Eye (tissue), 1 donor: ENCODE data around the gene HAUS5.
A peak's percentile ranks its signal among the peaks of the same experiment; 100 is the strongest.
"Not testable (repeated sequence)": the region's sequence is repeated elsewhere in the genome, so short reads cannot be mapped to it uniquely, and the experiment has no call there.

ENCODE experiments used
- DNase-seq: peaks from one replicate; pipeline ENCODE4 v3.0.0-alpha.2; 2015

The HAUS5 gene

DNA sequence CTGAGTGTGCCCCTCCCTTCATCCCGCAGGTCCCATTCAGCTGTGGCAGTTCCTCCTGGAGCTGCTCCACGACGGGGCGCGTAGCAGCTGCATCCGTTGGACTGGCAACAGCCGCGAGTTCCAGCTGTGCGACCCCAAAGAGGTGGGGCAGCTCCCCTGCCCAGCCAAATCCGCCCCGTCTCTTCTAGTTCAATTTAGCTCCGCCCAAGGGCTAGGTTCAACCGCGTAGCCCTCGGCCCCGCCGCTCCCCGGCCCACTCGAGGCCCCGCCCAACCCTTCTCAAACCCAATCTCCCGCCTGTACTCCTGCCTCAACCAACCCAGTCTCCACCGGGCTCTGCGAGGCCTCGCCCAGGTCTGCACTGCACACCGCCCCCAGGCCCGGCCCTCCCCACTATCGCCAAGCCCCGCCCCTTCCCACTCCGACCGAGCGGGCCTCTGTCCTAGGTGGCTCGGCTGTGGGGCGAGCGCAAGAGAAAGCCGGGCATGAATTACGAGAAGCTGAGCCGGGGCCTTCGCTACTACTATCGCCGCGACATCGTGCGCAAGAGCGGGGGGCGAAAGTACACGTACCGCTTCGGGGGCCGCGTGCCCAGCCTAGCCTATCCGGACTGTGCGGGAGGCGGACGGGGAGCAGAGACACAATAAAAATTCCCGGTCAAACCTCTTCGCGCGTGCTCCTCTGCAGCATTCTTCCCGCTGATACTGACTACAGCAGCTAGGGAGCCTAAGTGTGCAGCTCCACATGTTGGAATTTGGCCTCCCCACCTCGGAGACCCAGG is 31.9 kb downstream of the HAUS5 start:
- peak; percentile 90 for DNase-seq

GRCh38 chr19:35644987-35645679 is 32.6 kb downstream of the HAUS5 start:
- DNase-seq = peak; percentile 85

DNA sequence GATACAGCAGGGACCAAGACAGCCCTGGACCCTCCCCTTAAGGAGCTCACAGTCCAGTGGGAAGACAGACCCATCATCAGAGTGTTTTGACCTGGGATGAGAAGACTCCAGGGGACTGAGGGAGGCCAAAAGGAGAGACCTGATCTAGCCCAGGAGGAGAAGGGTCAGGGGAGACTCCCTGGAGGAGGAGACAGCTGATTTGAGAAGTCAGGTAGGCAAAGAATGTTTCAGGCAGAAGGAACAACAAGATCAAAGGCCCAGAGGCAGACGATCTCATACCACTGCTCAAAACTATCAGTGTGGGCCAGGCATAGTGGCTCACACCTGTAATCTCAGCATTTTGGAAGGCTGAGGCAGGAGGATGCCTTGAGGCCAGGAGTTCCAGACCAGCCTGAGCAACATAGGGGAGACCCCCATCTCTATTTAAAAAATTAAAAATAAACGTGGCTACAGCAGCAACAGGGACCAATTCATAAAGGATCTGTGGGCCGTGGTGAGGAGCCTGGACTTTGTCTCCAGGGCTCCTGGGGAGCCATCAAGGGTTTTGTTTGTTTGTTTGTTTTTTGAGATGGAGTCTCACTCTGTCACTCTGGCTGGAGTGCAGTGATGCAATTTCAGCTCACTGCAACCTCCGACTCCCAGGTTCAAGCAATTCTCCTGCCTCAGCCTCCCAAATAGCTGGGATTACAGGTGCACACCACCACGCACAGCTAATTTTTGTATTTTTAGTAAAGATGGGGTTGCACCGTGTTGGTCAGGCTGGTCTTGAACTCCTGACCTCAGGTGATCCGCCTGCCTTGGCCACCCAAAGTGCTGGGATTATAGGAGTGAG is 33.4 kb downstream of the HAUS5 start:
- no peak for DNase-seq

- peak; percentile 98 for DNase-seq
Observed at GRCh38 chr19:35648017-35648961, 35.8 kb downstream of the HAUS5 start, which contains the start of gene COX6B1. TSS of gene COX6B1 (plus strand) at chr19:35648323. CDS start at chr19:35651244, 2,921 bp downstream.

DNA sequence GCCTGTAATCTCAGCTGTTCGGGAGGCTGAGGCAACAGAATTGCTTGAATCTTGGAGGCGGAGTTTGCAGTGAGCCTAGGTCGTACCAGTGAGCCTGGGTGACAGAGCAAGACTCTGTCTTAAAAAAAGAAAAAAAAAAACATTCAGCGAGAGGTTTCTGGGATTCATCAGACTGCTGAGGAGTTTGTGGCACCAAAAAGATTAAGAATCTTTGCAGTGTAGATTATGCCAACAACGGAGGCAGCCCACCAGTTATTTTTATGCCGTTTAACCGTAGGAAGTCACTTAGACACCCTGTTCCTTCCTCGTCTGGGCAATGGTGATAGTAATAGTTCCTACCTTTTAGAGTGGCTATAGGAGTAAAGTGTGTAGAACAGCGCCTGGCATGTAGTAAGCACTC is 38.0 kb downstream of the HAUS5 start:
- no peak for DNase-seq

DNA sequence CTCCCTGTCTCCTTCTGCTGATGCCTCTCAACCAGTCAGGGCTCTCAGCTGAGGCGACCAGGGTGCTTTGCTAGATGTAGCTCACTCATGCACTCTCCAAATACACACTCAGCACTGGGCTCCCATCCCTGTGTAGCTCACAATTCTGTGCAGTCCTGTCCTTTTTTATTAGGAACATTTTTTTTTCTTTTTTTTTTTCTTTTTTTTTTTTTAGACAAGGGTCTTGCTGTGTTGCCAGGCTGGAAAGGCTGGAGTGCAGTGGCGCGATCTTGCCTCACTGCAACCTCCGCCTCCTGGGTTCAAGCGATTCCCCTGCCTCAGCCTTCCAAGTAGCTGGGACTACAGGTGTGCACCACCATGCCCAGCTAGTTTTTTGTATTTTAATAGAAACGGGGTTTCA is 42.3 kb downstream of the HAUS5 start:
- not testable (repeated sequence) for DNase-seq

GRCh38 chr19:35655600-35655999 is 43.1 kb downstream of the HAUS5 start:
- no peak for DNase-seq

DNA sequence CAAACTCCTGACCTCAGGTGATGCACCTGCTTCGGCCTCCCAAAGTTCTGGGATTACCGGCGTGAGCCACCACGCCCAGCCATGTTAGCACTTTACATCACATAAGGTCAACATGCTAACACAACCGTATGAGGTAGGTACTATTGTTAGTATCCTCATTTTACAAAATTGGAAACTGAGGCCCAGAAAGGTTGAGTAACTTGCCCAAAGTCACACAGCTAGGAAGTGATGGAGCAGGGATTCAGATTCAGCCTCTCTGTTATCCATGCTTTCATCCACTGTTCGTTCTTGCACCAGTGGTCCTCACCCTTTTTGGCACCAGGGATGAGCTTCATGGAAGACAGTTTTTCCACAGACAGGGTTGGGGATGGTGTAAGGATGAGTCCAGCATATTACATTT is 44.2 kb downstream of the HAUS5 start:
- no peak for DNase-seq

DNA sequence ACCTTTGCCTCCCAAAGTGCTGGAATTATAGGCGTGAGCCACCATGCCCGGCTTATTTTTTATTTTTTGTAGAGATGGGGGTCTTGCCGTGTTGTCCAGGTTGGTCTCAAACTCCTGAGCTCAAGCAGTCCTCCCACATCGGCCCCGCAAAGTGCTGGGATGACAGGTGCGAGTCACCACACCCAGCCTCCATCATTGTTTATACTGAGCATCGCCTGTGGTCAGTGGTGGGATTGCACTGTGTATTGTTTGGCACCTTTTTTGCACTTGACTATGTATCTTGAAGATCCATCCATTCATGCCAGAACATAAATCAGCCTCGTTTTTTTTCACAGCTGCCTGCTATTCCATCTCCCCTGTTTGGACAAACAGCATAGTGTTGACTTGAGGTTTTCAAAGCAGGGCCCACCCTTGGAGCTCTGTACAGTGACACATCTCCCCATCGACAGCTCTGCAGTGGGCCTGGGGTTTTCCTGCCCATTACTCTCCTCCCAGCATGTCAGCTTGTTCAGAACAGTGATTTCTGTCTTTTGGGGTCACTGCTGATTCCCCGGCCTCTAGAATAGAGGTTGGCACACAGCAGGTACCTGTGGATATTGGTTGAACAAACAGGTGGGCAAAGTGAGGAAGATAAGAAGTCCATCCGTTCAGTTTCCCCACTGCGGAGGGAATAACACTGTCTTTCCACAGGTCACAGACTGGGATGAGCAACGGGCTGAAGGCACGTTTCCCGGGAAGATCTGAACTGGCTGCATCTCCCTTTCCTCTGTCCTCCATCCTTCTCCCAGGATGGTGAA is 45.6 kb downstream of the HAUS5 start:
- no peak for DNase-seq

DNA sequence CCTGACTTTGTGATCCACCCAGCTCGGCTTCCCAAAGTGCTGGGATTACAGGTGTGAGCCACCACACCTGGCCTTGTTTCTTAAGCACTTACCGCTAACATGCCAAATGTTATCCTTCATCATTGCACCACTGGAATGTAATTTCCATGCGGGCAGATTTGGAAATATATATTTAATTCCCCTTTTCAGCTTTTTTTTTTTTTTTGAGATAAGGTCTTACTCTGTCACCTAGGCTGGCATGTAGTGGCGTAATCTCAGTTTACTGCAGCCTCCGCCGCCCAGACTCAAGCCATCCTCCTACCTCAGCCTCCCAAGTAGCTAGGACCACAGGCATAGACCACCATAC is 49.4 kb downstream of the HAUS5 start:
- no peak for DNase-seq

GRCh38 chr19:35663981-35664380 is 51.4 kb downstream of the HAUS5 start:
- DNase-seq = no peak

- DNase-seq = no peak
Observed at GRCh38 chr19:35665157-35665556, 52.6 kb downstream of the HAUS5 start.

- no peak for DNase-seq
Observed at GRCh38 chr19:35665604-35666003, 53.1 kb downstream of the HAUS5 start.

- no peak for DNase-seq
Observed at GRCh38 chr19:35666251-35666913, 53.8 kb downstream of the HAUS5 start, which contains the start of gene UPK1A. TSS of gene UPK1A (plus strand) at chr19:35666517. CDS start at chr19:35666813, 296 bp downstream.

DNA sequence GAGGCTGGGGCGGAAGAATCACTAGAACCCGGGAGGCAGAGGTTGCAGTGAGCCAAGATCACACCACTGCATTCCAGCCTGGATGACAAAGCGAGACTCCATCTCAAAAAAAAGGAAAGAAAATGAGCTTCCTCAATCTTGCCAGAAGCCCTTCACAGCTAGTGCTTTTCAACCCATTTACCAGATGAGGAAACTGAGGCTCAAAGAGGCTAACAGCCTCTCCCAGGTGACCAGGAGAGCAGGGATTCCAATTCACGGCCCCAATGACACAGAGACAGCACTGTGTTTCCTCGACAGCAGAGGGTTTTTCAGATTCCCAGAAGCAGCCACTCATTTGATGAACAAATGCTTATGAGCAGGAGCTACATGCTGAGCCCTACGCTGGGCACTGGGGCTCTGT is 57.0 kb downstream of the HAUS5 start:
- no peak for DNase-seq

GRCh38 chr19:35669974-35670373 is 57.4 kb downstream of the HAUS5 start:
- DNase-seq = no peak

DNA sequence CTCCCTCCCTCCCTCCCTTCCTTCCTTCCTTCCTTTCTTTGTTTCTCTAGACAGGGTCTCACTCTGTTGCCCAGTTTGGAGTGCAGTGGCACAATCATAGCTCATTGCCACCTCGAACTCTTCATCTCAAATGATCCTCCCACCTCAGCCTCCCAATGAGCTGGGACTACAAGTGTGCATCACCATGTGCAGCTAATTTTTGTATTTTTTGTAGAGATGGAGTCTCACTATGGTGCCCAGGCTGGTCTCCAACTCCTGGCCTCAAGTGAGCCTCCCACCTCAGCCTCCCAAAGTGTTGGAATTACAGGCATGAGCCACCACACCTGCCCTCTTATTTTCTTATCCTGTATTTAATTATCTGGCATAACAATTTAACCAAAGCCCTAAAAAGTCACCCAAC is 58.2 kb downstream of the HAUS5 start:
- DNase-seq = no peak

DNA sequence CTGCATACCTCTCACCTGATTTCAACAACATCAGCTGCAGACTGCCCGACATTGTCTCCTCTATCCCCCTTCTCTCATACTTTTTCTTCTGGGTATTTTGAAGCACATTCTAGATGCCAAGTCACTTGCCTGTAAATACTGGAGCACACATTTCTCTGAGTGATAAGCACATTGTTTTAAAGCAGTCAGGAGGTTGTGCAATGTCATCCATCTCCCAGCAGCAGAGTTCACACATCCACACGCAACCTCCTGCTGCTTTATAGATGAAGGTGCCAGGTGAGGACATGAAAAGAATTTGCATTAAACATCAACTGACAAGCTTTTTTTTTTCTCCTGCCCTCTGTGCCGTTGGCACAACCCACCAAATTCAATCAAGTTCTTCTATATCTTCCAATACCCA is 59.3 kb downstream of the HAUS5 start:
- no peak for DNase-seq

DNA sequence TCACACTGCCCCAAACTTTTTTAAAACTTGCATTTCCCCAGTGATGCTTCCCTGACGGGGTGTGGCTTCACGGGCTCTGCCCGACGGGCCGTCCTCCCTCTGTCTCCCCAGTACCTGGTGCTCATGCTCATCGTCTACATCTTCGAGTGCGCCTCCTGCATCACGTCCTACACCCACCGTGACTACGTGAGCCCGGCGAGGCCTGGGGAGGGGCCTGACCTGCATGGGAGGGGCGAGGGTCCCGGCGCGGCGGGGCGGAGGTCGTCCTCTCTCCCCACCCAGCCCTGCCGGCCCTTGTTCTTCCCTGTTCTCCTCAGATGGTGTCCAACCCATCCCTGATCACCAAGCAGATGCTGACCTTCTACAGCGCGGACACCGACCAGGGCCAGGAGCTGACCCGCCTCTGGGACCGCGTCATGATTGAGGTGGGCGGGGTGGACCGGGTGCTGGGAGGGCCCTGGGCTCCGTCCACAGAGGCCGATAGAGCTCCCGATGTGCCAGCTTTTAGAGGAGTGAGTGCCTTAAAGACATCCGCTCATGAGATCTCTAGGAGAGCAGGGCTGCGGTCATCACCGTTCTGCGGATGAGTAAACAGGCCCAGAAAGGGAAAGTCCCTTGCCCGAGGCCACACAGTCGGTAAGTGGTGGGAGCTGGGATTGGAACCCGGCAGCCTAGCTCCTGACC is 60.7 kb downstream of the HAUS5 start:
- no peak for DNase-seq
